Measurements from ENCODE around the gene ACP3. TPM values are rescaled to one million over a fixed set of nuclear protein-coding genes. Genes with fewer than 3 reads are reported as not detected.

ACP3 gene
- total and polyA plus RNA-seq, 2 of the 13 experiments (the other 11 are each of a cell fraction or from before 2014, with no cell fraction given): not detected

DNA sequence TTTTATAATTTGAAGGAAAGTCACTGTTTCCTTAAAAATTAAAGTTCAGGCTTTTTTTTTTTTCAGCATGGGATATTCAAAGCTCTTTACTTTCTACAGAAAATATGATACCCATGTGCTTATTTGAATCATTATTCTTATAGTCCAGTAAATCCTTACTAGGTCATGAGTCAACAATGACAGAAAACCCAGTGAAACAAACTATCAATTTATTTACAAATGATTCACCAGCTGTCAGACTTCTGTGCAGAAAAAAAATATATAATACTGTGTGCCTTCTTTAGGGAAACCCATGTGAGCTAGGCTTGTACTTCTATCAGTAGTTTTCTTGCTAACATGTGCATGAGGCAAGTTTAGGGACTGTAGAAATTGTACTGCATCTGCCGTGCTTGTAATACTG lies 1.2 kb downstream of the ACP3 start:
- no peaks in the 10 kb centered on the region for H3K79me2 ChIP-seq (ENCODE audit: insufficient read depth, low read length)
- FAIRE-seq: no peak
- H3K27ac ChIP-seq (ENCODE audit: extremely low read length, insufficient read depth, low read length): no peak overlapping the region
- no TSS peak for BruUV-seq (replicated peaks)
- no peaks in the 10 kb centered on the region for H3K36me3 ChIP-seq (replicated peaks in 1 of 2; ENCODE audit: control insufficient read depth in 1 of 2, insufficient read depth in 2 of 2, low read length in 2 of 2)
- no peak for ATAC-seq
- CTCF ChIA-PET (ENCODE audit: low intra/inter-chr PET ratio, low total read pairs): no interaction called here
- no peak for TF ChIP-seq ZBTB38 (CRISPR knock-in tag; IDR thresholded peaks at IDR 0.05)
- TF ChIP-seq HNRNPH1 (optimal IDR thresholded peaks at IDR 0.05; ENCODE audit: low read depth, low read length): no peak
- TF ChIP-seq ARNTL (CRISPR knock-in tag; IDR thresholded peaks at IDR 0.05): no peak
- no peak for TF ChIP-seq ZNF329 (CRISPR knock-in tag; IDR thresholded peaks at IDR 0.05; ENCODE audit: low read depth)
- TF ChIP-seq TIGD3 (CRISPR knock-in tag; IDR thresholded peaks at IDR 0.05; ENCODE audit: borderline replicate concordance): no peak
- TF ChIP-seq SMAD9 (CRISPR knock-in tag; IDR thresholded peaks at IDR 0.05): no peak
- no peak for TF ChIP-seq FIP1L1 (IDR thresholded peaks at IDR 0.05; ENCODE audit: borderline replicate concordance, insufficient read depth, low read depth, low read length)
- no peak for TF ChIP-seq ZNF326 (CRISPR knock-in tag; IDR thresholded peaks at IDR 0.05; ENCODE audit: borderline replicate concordance)
- no peak for TF ChIP-seq PAWR (CRISPR knock-in tag; IDR thresholded peaks at IDR 0.05; ENCODE audit: borderline replicate concordance)
- no peak for TF ChIP-seq HCFC1 (IDR thresholded peaks at IDR 0.05; ENCODE audit: low read depth, low read length)
- no peak for TF ChIP-seq KDM4B (CRISPR knock-in tag; IDR thresholded peaks at IDR 0.05)
- no peak for TF ChIP-seq NCOA2 (CRISPR knock-in tag; IDR thresholded peaks at IDR 0.05)
- TF ChIP-seq, protein P1, sequence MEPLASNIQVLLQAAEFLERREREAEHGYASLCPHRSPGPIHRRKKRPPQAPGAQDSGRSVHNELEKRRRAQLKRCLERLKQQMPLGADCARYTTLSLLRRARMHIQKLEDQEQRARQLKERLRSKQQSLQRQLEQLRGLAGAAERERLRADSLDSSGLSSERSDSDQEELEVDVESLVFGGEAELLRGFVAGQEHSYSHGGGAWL (CRISPR knock-in tag; IDR thresholded peaks at IDR 0.05): no peak
- no peak for TF ChIP-seq HNRNPUL1 (IDR thresholded peaks at IDR 0.05; ENCODE audit: low read depth, low read length)
- no peak for TF ChIP-seq ELF3 (CRISPR knock-in tag; IDR thresholded peaks at IDR 0.05)
- TF ChIP-seq HOXA7 (CRISPR knock-in tag; IDR thresholded peaks at IDR 0.05): no peak
- TF ChIP-seq ZBTB7B (CRISPR knock-in tag; IDR thresholded peaks at IDR 0.05): no peak
- no peak for TF ChIP-seq ZNF747 (CRISPR knock-in tag; IDR thresholded peaks at IDR 0.05; ENCODE audit: borderline replicate concordance)
- H2AFZ ChIP-seq (ENCODE audit: low read length): no peak overlapping the region
- H3K9me3 ChIP-seq (ENCODE audit: low read length): no peaks in the 10 kb centered on the region
- no peak overlapping the region for H3K4me2 ChIP-seq (ENCODE audit: low read depth, low read length)
- H4K20me1 ChIP-seq (ENCODE audit: insufficient read depth, low read length): no peaks in the 10 kb centered on the region
- no peak overlapping the region for H3K9ac ChIP-seq (ENCODE audit: insufficient read depth, low read depth, low read length)
- in situ Hi-C loops (cut with HindIII; ENCODE audit: extremely low pct_ligation_motif_present, low pct_unique_long_range_greater_than_20kb): no loop called here
- no peak overlapping the region for H3K4me3 ChIP-seq (replicated peaks in 1 of 3; ENCODE audit: insufficient read depth in 1 of 3, low read depth in 2 of 3, low read length in 3 of 3)
- POLR2A ChIA-PET: no interaction called here
- 0% methylated on average over 1 of the region's 1 CpG for WGBS (ENCODE audit: low lambda C conversion rate)
- H3K27me3 ChIP-seq (ENCODE audit: control insufficient read depth in 1 of 2, insufficient read depth in 2 of 2, low read length in 2 of 2): no peaks in the 10 kb centered on the region
- H3K4me1 ChIP-seq (ENCODE audit: insufficient read depth, low read length): no peaks in the 10 kb centered on the region
- DNase-seq (ENCODE audit: low spot score): no peak
- intact Hi-C loops (cut with micrococcal nuclease; ENCODE audit: unreplicated experiment): no loop called here

All from HepG2 (cell line).